Bronchus fibroblast of lung (primary cell): ENCODE data around the gene LINGO1. TPM values are rescaled to one million over a fixed set of nuclear protein-coding genes. Genes with fewer than 3 reads are reported as not detected.

Source experiments
- total RNA-seq: library from RNA; depleted of rRNA; stranded (reverse); fragments of >200 nt; gene quantifications from 2 replicates; pipeline ENCODE4 v1.2.3, GENCODE V29; 2015

Gene LINGO1
- total RNA-seq = under 0.01 TPM in 1 of 2 replicates, not detected in the other

GRCh38 chr15:77632534-77633133 is at the start of gene LINGO1:
TSS of gene LINGO1 (minus strand) at chr15:77632912. CDS start at chr15:77632315, 597 bp downstream.

Other genes starting within 250 kb of the LINGO1 start
- 11.8 and 12.5 TPM in 2 replicates for gene PEAK1, start 212.8 kb downstream of the LINGO1 start, total RNA-seq
- gene HMG20A, start 212.0 kb downstream of the LINGO1 start, total RNA-seq = 17.7 and 20.1 TPM in 2 replicates